Ishikawa (cell line): ENCODE data around the gene DARS1.

Source experiments
- CEBPB ChIP-seq: IDR thresholded peaks from 2 replicates; pipeline ENCODE4 v1.6.1; 2012
- CREB1 ChIP-seq: IDR thresholded peaks from 2 replicates; pipeline ENCODE4 v1.6.1; 2012; ENCODE audit warnings: low read depth
- EGR1 ChIP-seq: IDR thresholded peaks from 2 replicates; pipeline ENCODE4 v1.6.1; 2012
- EP300 ChIP-seq: IDR thresholded peaks from 2 replicates; pipeline ENCODE4 v1.6.1; 2012; ENCODE audit warnings: borderline replicate concordance
- FOXM1 ChIP-seq: IDR thresholded peaks from 2 replicates; pipeline ENCODE4 v1.6.1; 2012; ENCODE audit warnings: low read depth, borderline replicate concordance
- NFIC ChIP-seq: IDR thresholded peaks from 2 replicates; pipeline ENCODE4 v1.6.1; 2012
- RAD21 ChIP-seq: IDR thresholded peaks from 2 replicates; pipeline ENCODE4 v1.6.1; 2012; ENCODE audit warnings: low read depth
- TAF1 ChIP-seq: IDR thresholded peaks from 2 replicates; pipeline ENCODE4 v1.6.1; 2012; ENCODE audit warnings: low read depth, mild to moderate bottlenecking
- TCF12 ChIP-seq: IDR thresholded peaks from 2 replicates; pipeline ENCODE4 v1.6.1; 2012; ENCODE audit warnings: low read depth
- TEAD4 ChIP-seq: IDR thresholded peaks from 2 replicates; pipeline ENCODE4 v1.6.1; 2012
- USF1 ChIP-seq: IDR thresholded peaks from 2 replicates; pipeline ENCODE4 v1.6.1; 2012
- YY1 ChIP-seq: IDR thresholded peaks from 2 replicates; pipeline ENCODE4 v1.6.1; 2012; ENCODE audit warnings: low read depth
- ZBTB7A ChIP-seq: IDR thresholded peaks from 2 replicates; pipeline ENCODE4 v1.6.1; 2012; ENCODE audit warnings: low read depth
- TF ChIP-seq, protein P1 (sequence below): IDR thresholded peaks from 2 replicates; pipeline ENCODE4 v1.6.1; 2012
- TF ChIP-seq, protein P2 (sequence below): IDR thresholded peaks from 2 replicates; pipeline ENCODE4 v1.6.1; 2012; ENCODE audit warnings: low read depth, mild to moderate bottlenecking

The DARS1 gene

GRCh38 chr2:136001131-136001530 is 15.7 kb upstream of the DARS1 start:
- TF ChIP-seq RAD21 (no peak), EGR1 (no peak), USF1 (no peak), ZBTB7A (no peak), EP300 (no peak), CREB1 (no peak), YY1 (no peak), FOXM1 (no peak), TEAD4 (no peak), TAF1 (no peak)
- TF ChIP-seq, protein P1, sequence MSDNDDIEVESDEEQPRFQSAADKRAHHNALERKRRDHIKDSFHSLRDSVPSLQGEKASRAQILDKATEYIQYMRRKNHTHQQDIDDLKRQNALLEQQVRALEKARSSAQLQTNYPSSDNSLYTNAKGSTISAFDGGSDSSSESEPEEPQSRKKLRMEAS: no peak
- TF ChIP-seq, protein P2, sequence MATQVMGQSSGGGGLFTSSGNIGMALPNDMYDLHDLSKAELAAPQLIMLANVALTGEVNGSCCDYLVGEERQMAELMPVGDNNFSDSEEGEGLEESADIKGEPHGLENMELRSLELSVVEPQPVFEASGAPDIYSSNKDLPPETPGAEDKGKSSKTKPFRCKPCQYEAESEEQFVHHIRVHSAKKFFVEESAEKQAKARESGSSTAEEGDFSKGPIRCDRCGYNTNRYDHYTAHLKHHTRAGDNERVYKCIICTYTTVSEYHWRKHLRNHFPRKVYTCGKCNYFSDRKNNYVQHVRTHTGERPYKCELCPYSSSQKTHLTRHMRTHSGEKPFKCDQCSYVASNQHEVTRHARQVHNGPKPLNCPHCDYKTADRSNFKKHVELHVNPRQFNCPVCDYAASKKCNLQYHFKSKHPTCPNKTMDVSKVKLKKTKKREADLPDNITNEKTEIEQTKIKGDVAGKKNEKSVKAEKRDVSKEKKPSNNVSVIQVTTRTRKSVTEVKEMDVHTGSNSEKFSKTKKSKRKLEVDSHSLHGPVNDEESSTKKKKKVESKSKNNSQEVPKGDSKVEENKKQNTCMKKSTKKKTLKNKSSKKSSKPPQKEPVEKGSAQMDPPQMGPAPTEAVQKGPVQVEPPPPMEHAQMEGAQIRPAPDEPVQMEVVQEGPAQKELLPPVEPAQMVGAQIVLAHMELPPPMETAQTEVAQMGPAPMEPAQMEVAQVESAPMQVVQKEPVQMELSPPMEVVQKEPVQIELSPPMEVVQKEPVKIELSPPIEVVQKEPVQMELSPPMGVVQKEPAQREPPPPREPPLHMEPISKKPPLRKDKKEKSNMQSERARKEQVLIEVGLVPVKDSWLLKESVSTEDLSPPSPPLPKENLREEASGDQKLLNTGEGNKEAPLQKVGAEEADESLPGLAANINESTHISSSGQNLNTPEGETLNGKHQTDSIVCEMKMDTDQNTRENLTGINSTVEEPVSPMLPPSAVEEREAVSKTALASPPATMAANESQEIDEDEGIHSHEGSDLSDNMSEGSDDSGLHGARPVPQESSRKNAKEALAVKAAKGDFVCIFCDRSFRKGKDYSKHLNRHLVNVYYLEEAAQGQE: no peak

DNA sequence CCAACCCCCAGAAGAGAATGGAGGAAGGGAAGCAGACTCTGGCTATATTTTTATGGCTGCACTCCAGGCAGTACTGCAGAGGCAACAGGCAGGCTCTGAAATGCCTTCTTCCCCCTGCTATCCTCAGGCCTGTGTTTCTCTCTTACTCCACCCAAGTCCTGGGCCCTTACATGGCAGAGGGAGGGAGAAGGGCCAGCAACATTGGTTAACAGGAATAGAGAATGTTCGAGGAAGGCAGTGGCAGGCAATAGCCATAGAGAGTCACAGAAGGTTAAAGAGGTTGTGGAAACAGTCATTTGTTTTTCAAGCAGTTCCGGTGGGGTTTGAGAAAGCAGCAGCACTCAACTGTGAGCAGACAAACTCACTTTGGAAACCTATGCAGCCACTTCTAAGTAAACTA is 15.1 kb upstream of the DARS1 start:
- TF ChIP-seq, protein P1: no peak
- TF ChIP-seq TAF1 (no peak), NFIC (no peak), EP300 (no peak), RAD21 (no peak)

DNA sequence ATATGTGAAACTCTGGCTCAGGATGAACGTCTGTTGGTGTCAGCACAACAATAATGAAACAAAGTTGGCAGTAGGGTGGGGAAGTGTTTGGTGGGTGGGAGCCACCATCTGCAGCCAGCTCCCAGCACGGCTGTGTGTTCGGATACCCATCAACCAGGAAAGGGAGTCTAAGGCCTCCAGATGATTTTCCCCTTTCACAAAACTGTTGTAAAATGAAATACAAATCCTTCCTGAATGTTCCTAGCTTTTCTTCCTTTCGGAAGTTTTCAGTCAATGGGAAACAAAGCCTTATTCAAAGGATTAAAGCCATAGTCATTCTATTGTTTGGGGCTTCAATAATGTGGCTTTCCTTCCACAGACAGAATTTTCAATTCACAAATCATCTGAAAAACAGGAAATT is 14.5 kb upstream of the DARS1 start:
- no peak for TF ChIP-seq NFIC
- TF ChIP-seq ZBTB7A: no peak
- TF ChIP-seq, protein P1: no peak
- no peak for TF ChIP-seq TCF12

DNA sequence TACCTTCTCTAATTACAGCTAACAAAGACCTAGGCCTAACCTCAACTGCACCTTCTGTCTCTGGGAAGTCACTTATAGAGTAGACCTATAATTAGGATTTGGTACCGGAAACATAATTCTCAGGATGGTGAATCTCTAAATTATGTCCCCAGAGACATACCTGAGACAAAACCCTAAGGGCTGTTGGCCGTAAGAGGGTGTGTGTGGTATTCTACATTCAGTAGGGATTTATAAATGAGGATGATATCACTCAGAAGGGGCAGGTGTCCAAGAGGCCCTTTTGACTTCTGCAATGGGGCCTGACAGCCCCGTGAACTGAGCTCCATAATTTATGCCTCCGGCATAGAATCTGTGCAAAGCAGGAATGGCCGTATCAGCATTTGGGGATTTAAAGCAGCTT is 13.5 kb upstream of the DARS1 start:
- TF ChIP-seq ZBTB7A: no peak

DNA sequence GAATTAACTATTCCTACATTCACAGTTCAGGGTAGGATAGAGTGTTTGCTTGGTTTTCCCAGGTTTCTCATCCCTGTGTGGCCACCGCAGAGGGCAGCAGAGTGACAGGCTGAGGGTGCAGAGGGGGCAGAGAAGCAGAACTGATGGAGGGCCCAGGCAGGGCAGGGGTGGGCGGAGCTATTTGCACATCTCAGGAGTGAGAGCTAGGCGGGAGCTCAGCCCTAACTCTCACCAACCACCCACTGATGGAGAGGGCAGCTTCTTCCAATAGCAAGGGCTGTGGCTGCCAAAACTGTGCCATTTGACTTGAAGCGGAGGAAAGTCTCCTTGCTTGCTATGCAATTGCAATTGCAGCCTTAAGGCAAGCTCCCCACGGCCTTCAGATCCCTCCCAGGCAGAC is 12.0 kb upstream of the DARS1 start:
- TF ChIP-seq RAD21 (peak; percentile 52), TEAD4 (no peak)

- TF ChIP-seq TEAD4 (no peak), YY1 (no peak), CREB1 (no peak), CEBPB (no peak), ZBTB7A (no peak), EP300 (no peak), FOXM1 (no peak), EGR1 (no peak), TCF12 (no peak), TAF1 (no peak), RAD21 (no peak), USF1 (no peak), NFIC (no peak)
- TF ChIP-seq, protein P2: no peak
- TF ChIP-seq, protein P1: no peak
These were observed 10.9 kb upstream of the DARS1 start for GRCh38 chr2:135996304-135996703.

- no peak for TF ChIP-seq CREB1
- TF ChIP-seq, protein P1: no peak
- TF ChIP-seq NFIC: no peak
- no peak for TF ChIP-seq EGR1
- no peak for TF ChIP-seq TAF1
- TF ChIP-seq RAD21: no peak
- no peak for TF ChIP-seq EP300
- TF ChIP-seq TEAD4: no peak
- TF ChIP-seq FOXM1: no peak
- TF ChIP-seq CEBPB: no peak
- TF ChIP-seq TCF12: no peak
- no peak for TF ChIP-seq YY1
These were observed 8.9 kb upstream of the DARS1 start for GRCh38 chr2:135994281-135994680.
